ENCODE measurements around the gene ZNF700.

- TF ChIP-seq CTCF (IDR thresholded peaks at IDR 0.05; ENCODE audit: low read depth, low read length, poor library complexity, severe bottlenecking) (peak; percentile 84), EZH2phosphoT487 (IDR thresholded peaks at IDR 0.05; ENCODE audit: borderline replicate concordance, low read length) (no peak)
Observed at GRCh38 chr19:11963566-11964355, 38.9 kb downstream of the ZNF700 start.
